Amygdala (tissue), 56 donors: ENCODE results near the gene KIF26A.
"Not testable (repeated sequence)": the region's sequence is repeated elsewhere in the genome, so short reads cannot be mapped to it uniquely, and the experiment has no call there.

Experiments
- DNase-seq, 56 donors: peaks; one replicate each; lab custom pipeline; 2025; lab: John Stamatoyannopoulos, UW

Gene KIF26A

GRCh38 chr14:104202259-104203070, 64.1 kb downstream of the KIF26A start:
- DNase-seq = peak in 17 of 56 donors; percentile 11 to 72 (median 25)

- DNase-seq = no peak
These were observed 64.7 kb downstream of the KIF26A start for GRCh38 chr14:104203071-104203425.

GRCh38 chr14:104204660-104205149, 66.3 kb downstream of the KIF26A start:
- no peak for DNase-seq

- DNase-seq = no peak
These were observed 67.4 kb downstream of the KIF26A start for GRCh38 chr14:104205781-104206180.

GRCh38 chr14:104206281-104206904, 68.0 kb downstream of the KIF26A start:
- peak in 29 of 56 donors; percentile 7 to 77 (median 44) for DNase-seq

- DNase-seq = no peak
These were observed 69.0 kb downstream of the KIF26A start for GRCh38 chr14:104207142-104208014.

GRCh38 chr14:104208015-104208295, 69.6 kb downstream of the KIF26A start:
- DNase-seq = not testable (repeated sequence)

- not testable (repeated sequence) for DNase-seq
These were observed 69.9 kb downstream of the KIF26A start for GRCh38 chr14:104208331-104208730.

- not testable (repeated sequence) for DNase-seq
These were observed 70.7 kb downstream of the KIF26A start for GRCh38 chr14:104209071-104209470.

- peak in 4 of 56 donors; percentile 29 to 50 (median 32) for DNase-seq
These were observed 71.8 kb downstream of the KIF26A start for GRCh38 chr14:104209985-104210816.

GRCh38 chr14:104210817-104211195, 72.4 kb downstream of the KIF26A start:
- no peak for DNase-seq

GRCh38 chr14:104211215-104211614, 72.8 kb downstream of the KIF26A start:
- peak in 3 of 56 donors; percentile 21 to 43 (median 32) for DNase-seq

- no peak for DNase-seq
These were observed 73.4 kb downstream of the KIF26A start for GRCh38 chr14:104211741-104212140.

- DNase-seq = no peak
These were observed 74.1 kb downstream of the KIF26A start for GRCh38 chr14:104212206-104213095.

- no peak for DNase-seq
These were observed 75.1 kb downstream of the KIF26A start for GRCh38 chr14:104213301-104214034.

GRCh38 chr14:104214431-104215218, 76.2 kb downstream of the KIF26A start:
- DNase-seq = no peak

GRCh38 chr14:104215706-104216334, 77.4 kb downstream of the KIF26A start:
- no peak for DNase-seq
